Chondrocyte (in vitro differentiated cells): Measurements from ENCODE around the gene SCGB1C1. TPM values are rescaled to one million over a fixed set of nuclear protein-coding genes. Genes with fewer than 3 reads are reported as not detected.

Source experiments
- DNase-seq: peaks from one replicate; pipeline ENCODE4 v3.0.0; 2021; ENCODE audit warnings: mixed read lengths, low spot score
- H3K27ac Mint-ChIP-seq: one replicate; pipeline ENCODE4 v1.8.0; 2021; ENCODE audit warnings: mild to moderate bottlenecking, moderate library complexity, mixed read lengths; ENCODE audit not compliant: unreplicated experiment
- H3K27me3 Mint-ChIP-seq: 2 replicates; pipeline ENCODE4 v1.8.0; 2021; ENCODE audit warnings: low read depth, mixed read lengths
- H3K36me3 Mint-ChIP-seq: 2 replicates; pipeline ENCODE4 v1.8.0; 2021; ENCODE audit warnings: low read depth, mixed read lengths
- H3K4me1 Mint-ChIP-seq: 2 replicates; pipeline ENCODE4 v1.8.0; 2021; ENCODE audit warnings: low read depth, mild to moderate bottlenecking, mixed read lengths
- H3K4me3 Mint-ChIP-seq: one replicate; pipeline ENCODE4 v1.8.0; 2021; ENCODE audit warnings: mild to moderate bottlenecking, moderate library complexity, mixed read lengths; ENCODE audit not compliant: unreplicated experiment
- H3K9me3 Mint-ChIP-seq: 2 replicates; pipeline ENCODE4 v1.8.0; 2021; ENCODE audit warnings: low read depth, mixed read lengths
- total RNA-seq: library from RNA; stranded (reverse); gene quantifications from 3 replicates; pipeline ENCODE4 v1.2.1, GENCODE V29; 2021
- TF ChIP-seq, protein P1 (sequence below): fragments of 200-600 bp; sonication (generic); IDR thresholded peaks from 2 replicates; pipeline ENCODE4 v1.5.0; 2021; ENCODE audit warnings: antibody characterized with exemption, mild to moderate bottlenecking, moderate library complexity

The SCGB1C1 gene
- total RNA-seq, 1 donor from 2014 or later = not detected

DNA sequence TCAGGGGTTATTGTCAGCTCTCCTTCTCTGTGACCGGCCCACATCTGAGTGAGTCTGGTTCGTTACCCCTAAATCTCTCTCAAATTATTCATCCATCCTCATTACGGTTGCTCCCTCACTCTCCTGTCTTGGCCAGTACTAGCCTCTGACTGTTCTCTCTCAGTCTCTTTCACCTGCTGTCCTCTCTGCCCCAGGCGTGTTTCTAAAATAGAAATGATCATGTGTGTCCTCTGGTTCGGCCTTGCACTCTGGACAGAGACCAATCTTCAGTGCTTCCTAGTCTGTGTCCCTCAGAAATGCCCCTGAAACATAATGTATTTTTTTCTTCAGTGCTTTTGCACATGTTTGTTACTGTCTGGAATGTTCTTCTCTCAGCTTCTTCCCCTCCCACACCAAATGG is 48.8 kb downstream of the SCGB1C1 start:
- H3K27ac Mint-ChIP-seq = peak overlapping the region; percentile 18

More for the DNA sequence above, 48.8 kb downstream of the SCGB1C1 start:
- TF ChIP-seq, protein P1, sequence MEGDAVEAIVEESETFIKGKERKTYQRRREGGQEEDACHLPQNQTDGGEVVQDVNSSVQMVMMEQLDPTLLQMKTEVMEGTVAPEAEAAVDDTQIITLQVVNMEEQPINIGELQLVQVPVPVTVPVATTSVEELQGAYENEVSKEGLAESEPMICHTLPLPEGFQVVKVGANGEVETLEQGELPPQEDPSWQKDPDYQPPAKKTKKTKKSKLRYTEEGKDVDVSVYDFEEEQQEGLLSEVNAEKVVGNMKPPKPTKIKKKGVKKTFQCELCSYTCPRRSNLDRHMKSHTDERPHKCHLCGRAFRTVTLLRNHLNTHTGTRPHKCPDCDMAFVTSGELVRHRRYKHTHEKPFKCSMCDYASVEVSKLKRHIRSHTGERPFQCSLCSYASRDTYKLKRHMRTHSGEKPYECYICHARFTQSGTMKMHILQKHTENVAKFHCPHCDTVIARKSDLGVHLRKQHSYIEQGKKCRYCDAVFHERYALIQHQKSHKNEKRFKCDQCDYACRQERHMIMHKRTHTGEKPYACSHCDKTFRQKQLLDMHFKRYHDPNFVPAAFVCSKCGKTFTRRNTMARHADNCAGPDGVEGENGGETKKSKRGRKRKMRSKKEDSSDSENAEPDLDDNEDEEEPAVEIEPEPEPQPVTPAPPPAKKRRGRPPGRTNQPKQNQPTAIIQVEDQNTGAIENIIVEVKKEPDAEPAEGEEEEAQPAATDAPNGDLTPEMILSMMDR = no peak
- Mint-ChIP-seq H3K36me3 (peaks cover 26% of the 10 kb centered on the region), H3K27me3 (no peaks in the 10 kb centered on the region), H3K4me3 (no peak overlapping the region), H3K4me1 (peaks cover 22% of the 10 kb centered on the region), H3K9me3 (no peaks in the 10 kb centered on the region)
- no peak for DNase-seq

Other genes starting within 250 kb of the SCGB1C1 start
- 58.0 to 71.1 TPM (median 59.6 TPM) in 3 replicates for gene BET1L, start 14.3 kb downstream of the SCGB1C1 start, total RNA-seq
- 107 to 130 TPM (median 124 TPM) in 3 replicates for gene RIC8A, start 14.6 kb downstream of the SCGB1C1 start, total RNA-seq
- gene SIRT3, start 43.3 kb downstream of the SCGB1C1 start, total RNA-seq = 14.5 to 20.9 TPM (median 18.5 TPM) in 3 replicates
- gene PSMD13, start 43.9 kb downstream of the SCGB1C1 start, total RNA-seq = 103 to 122 TPM (median 104 TPM) in 3 replicates
- not detected in 3 replicates for gene NLRP6, start 85.3 kb downstream of the SCGB1C1 start, total RNA-seq
- 35.6 to 49.5 TPM (median 49.4 TPM) in 3 replicates for gene PGGHG, start 96.0 kb downstream of the SCGB1C1 start, total RNA-seq
- not detected in 3 replicates for gene IFITM5, start 106.4 kb downstream of the SCGB1C1 start, total RNA-seq
- gene IFITM2, start 114.7 kb downstream of the SCGB1C1 start, total RNA-seq = 100 to 109 TPM (median 107 TPM) in 3 replicates
- 1.0 to 3.3 TPM (median 1.6 TPM) in 3 replicates for gene IFITM1, start 121.0 kb downstream of the SCGB1C1 start, total RNA-seq
- gene IFITM3, start 127.8 kb downstream of the SCGB1C1 start, total RNA-seq = 377 to 394 TPM (median 392 TPM) in 3 replicates
- 37.0 to 39.1 TPM (median 37.2 TPM) in 3 replicates for gene B4GALNT4, start 176.4 kb downstream of the SCGB1C1 start, total RNA-seq
- 0.56 to 0.92 TPM (median 0.85 TPM) in 3 replicates for gene PKP3, start 201.1 kb downstream of the SCGB1C1 start, total RNA-seq
- 12.3 to 26.6 TPM (median 25.9 TPM) in 3 replicates for gene SIGIRR, start 221.9 kb downstream of the SCGB1C1 start, total RNA-seq
- gene ANO9, start 248.9 kb downstream of the SCGB1C1 start, total RNA-seq = not detected in 3 replicates